ENCODE measurements around the gene NEU4. TPM values are rescaled to one million over a fixed set of nuclear protein-coding genes. Genes with fewer than 3 reads are reported as not detected.
A peak's percentile ranks its signal among the peaks of the same experiment; 100 is the strongest.

The NEU4 gene
- total RNA-seq, 1 donor from 2014 or later = 0.09 TPM

GRCh38 chr2:241775223-241776177, 33.5 kb upstream of the NEU4 start:
- no peaks in the 10 kb centered on the region for H4K20me1 ChIP-seq (ENCODE audit: insufficient read depth, low read length)
- Mint-ChIP-seq H3K4me1 (ENCODE audit: low read depth, unreplicated experiment) (no peaks in the 10 kb centered on the region), H3K27ac (ENCODE audit: unreplicated experiment) (no peak overlapping the region), H3K27me3 (ENCODE audit: low read depth, unreplicated experiment) (peaks cover 4% of the 10 kb centered on the region), H3K9me3 (ENCODE audit: unreplicated experiment) (no peaks in the 10 kb centered on the region), H3K4me3 (ENCODE audit: unreplicated experiment) (no peak overlapping the region), H3K36me3 (ENCODE audit: low read depth, unreplicated experiment) (peaks cover 3% of the 10 kb centered on the region)
- no peak overlapping the region for H2AFZ ChIP-seq (ENCODE audit: low read depth, low read length)
- H3K9ac ChIP-seq (ENCODE audit: low read length) = no peak overlapping the region
- no peak overlapping the region for H3K4me3 ChIP-seq (ENCODE audit: insufficient read depth, low read depth, low read length)
- TF ChIP-seq CTCF (IDR thresholded peaks at IDR 0.05; ENCODE audit: insufficient read depth, low read depth, low read length) = no peak
- no peak for TF ChIP-seq EZH2 (IDR thresholded peaks at IDR 0.05; ENCODE audit: insufficient read depth, low read length)
- no peaks in the 10 kb centered on the region for H3K27me3 ChIP-seq (ENCODE audit: insufficient read depth, low read length)
- H3K9me3 ChIP-seq (ENCODE audit: insufficient read depth, low read depth, low read length) = no peaks in the 10 kb centered on the region
- DNase-seq (ENCODE audit: low read depth) (no peak), FAIRE-seq (no peak)
- H3K4me1 ChIP-seq (ENCODE audit: insufficient read depth, low read length) = peaks cover 11% of the 10 kb centered on the region
- H3K27ac ChIP-seq (ENCODE audit: low read depth, low read length) = no peak overlapping the region
- no peaks in the 10 kb centered on the region for H3K79me2 ChIP-seq (ENCODE audit: insufficient read depth, low read length)
- H3K36me3 ChIP-seq (ENCODE audit: insufficient read depth, low read length) = no peaks in the 10 kb centered on the region
- H3K4me2 ChIP-seq (ENCODE audit: low read length) = peak overlapping the region; percentile 67

GRCh38 chr2:241776336-241777169, 32.4 kb upstream of the NEU4 start, which contains the start of gene GAL3ST2:
GAL3ST2 (plus strand) TSS chr2:241776822; CDS start chr2:241776956, 134 bp downstream.
- H3K79me2 ChIP-seq (ENCODE audit: insufficient read depth, low read length) = no peaks in the 10 kb centered on the region
- no peaks in the 10 kb centered on the region for H4K20me1 ChIP-seq (ENCODE audit: insufficient read depth, low read length)
- Mint-ChIP-seq H3K4me3 (ENCODE audit: unreplicated experiment) (no peak within 1 kb of the TSS), H3K9me3 (ENCODE audit: unreplicated experiment) (no peaks in the 10 kb centered on the region), H3K27ac (ENCODE audit: unreplicated experiment) (no peak within 1 kb of the TSS), H3K4me1 (ENCODE audit: low read depth, unreplicated experiment) (no peaks in the 10 kb centered on the region), H3K36me3 (ENCODE audit: low read depth, unreplicated experiment) (peaks cover 3% of the 10 kb centered on the region), H3K27me3 (ENCODE audit: low read depth, unreplicated experiment) (peaks cover 4% of the 10 kb centered on the region)
- no peaks in the 10 kb centered on the region for H3K36me3 ChIP-seq (ENCODE audit: insufficient read depth, low read length)
- peaks cover 11% of the 10 kb centered on the region for H3K4me1 ChIP-seq (ENCODE audit: insufficient read depth, low read length)
- no peak within 1 kb of the TSS for H3K4me2 ChIP-seq (ENCODE audit: low read length)
- FAIRE-seq = no peak
- no peak within 1 kb of the TSS for H2AFZ ChIP-seq (ENCODE audit: low read depth, low read length)
- no peak within 1 kb of the TSS for H3K4me3 ChIP-seq (ENCODE audit: insufficient read depth, low read depth, low read length)
- no peaks in the 10 kb centered on the region for H3K9me3 ChIP-seq (ENCODE audit: insufficient read depth, low read depth, low read length)
- no peak within 1 kb of the TSS for H3K27ac ChIP-seq (ENCODE audit: low read depth, low read length)
- TF ChIP-seq EZH2 (IDR thresholded peaks at IDR 0.05; ENCODE audit: insufficient read depth, low read length) = no peak
- TF ChIP-seq CTCF (IDR thresholded peaks at IDR 0.05; ENCODE audit: insufficient read depth, low read depth, low read length) = no peak
- H3K9ac ChIP-seq (ENCODE audit: low read length) = no peak within 1 kb of the TSS
- H3K27me3 ChIP-seq (ENCODE audit: insufficient read depth, low read length) = no peaks in the 10 kb centered on the region
- no peak for DNase-seq (ENCODE audit: low read depth)

Data from astrocyte (in vitro differentiated cells and primary cell).